Tibial nerve (tissue), 4 donors: ENCODE results near the gene GPR78.

Experiments
- CTCF ChIP-seq, 5 experiments: fragments of 200-600 bp in 3 of 5; fragments of 450-650 bp in 2 of 5; sonication (generic) in 3 of 5; IDR thresholded peaks; one replicate each; pipeline ENCODE4 v1.5.1; 2016 to 2019; ENCODE audit warnings: antibody characterized with exemption in 5 of 5, mild to moderate bottlenecking in 3 of 5, moderate library complexity in 2 of 5
- EP300 ChIP-seq, 2 donors: sonication (generic); formaldehyde crosslinking; IDR thresholded peaks; one replicate each; pipeline ENCODE4 v1.6.1; 2017; ENCODE audit warnings: antibody characterized with exemption in 2 of 2, mild to moderate bottlenecking in 1 of 2

DNA sequence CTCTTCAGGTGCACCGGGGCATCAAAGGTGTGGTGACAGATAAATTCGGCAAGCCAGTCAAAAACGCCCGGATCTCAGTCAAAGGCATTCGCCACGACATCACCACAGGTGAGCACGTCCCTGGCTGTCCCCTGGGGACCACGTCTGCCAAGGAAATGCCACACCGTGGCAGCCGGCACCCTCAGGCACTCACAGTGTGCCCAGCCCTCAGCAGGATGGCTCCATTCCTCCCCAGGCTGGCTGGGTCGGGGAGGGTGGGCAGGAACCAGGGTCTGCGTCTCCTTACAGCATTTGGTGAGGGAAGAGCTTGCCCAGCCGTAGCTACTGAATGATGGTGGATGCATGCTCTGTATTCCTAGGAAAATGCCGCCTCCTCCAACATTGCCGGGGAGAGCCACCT is 38.2 kb downstream of the GPR78 start:
- TF ChIP-seq CTCF (IDR thresholded peaks at IDR 0.05), result no peak
- TF ChIP-seq EP300 (IDR thresholded peaks at IDR 0.05), result no peak
